HG03520 (cell line): ENCODE measurements around the gene OXSR1.

Source experiments
- ATAC-seq: cut with Tn5 transposase; IDR thresholded peaks from one replicate; pipeline ENCODE4 v1.9.1; 2021; ENCODE audit warnings: mild to moderate bottlenecking, moderate library complexity; ENCODE audit not compliant: unreplicated experiment

OXSR1 gene

DNA sequence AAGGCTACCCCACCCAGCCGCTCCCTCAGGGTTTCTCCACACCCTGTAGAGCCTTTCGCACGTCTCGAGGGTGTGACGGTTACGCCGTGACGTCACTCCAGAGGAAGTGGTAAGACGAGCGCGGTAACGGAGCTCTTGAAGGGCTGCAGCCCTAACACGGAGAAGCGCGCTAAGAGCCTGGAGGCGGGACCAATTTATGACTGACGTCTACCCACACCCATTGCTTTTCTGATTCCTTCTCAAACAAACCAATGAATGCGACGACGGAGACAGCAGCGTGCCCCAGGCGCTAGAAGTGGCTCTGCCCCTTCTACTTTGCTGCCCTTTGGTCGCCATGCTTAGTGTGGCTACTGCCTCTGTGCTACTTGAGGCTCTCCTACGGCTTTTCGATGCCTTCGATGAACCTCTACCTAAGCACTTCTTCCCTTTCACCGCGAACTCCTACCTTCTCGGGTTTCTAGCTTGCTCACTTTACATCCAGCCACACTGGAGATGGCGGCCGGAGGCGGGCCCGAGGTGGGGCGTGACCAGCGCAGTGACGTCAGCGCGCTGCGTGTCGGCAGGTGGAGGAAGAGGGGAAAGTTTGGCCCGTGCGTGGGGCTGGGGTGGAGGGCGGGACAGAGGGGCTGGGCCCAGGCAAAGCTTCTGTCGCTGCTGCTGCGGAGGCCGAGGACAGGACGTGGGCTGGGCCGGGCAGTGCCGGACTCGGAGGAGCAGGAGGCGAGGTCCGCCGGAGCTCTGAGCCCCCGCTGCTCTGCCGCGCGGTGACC, at the start of gene OXSR1:
Gene OXSR1, plus strand, starts transcription at position 586 of the 770 bp plus-strand sequence. CDS start 340 bp downstream, outside the sequence.
- peak; percentile 88 for ATAC-seq

GRCh38 chr3:38115645-38116427, 49.5 kb upstream of the OXSR1 start:
- ATAC-seq, result no peak

DNA sequence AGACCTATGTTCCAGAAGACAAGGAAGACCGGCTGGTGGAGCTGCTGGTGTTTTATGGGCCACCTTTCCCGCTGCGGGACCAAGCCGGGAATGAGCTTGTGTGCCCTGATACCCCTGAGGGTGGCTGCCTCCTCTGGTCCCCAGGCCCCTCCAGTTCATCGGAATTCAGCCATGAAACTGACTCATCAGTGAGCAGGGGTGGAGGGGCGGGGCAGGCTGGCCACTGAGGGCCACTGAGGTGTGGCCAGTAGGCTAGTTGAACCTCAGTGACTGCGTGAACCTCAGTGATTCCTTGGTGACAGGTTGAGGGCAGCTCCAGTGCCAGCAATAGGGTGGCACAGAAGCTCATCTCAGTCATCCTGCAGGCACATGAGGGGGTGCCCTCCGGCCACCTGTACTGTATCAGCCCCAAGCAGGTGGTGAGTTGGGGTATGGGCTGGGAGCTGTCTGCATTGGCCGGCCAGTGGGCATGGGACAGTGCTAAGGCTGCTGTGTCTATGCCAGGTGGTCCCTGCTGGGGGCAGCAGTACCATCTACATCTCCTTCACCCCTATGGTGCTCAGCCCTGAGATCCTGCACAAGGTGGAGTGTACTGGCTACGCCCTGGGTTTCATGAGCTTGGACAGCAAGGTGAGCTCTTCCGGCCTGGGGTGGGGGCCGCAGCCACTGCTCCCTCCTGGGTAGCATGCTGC, 48.7 kb upstream of the OXSR1 start:
- ATAC-seq, result no peak

- no peak for ATAC-seq
These were observed 48.1 kb upstream of the OXSR1 start for GRCh38 chr3:38117163-38117716.

DNA sequence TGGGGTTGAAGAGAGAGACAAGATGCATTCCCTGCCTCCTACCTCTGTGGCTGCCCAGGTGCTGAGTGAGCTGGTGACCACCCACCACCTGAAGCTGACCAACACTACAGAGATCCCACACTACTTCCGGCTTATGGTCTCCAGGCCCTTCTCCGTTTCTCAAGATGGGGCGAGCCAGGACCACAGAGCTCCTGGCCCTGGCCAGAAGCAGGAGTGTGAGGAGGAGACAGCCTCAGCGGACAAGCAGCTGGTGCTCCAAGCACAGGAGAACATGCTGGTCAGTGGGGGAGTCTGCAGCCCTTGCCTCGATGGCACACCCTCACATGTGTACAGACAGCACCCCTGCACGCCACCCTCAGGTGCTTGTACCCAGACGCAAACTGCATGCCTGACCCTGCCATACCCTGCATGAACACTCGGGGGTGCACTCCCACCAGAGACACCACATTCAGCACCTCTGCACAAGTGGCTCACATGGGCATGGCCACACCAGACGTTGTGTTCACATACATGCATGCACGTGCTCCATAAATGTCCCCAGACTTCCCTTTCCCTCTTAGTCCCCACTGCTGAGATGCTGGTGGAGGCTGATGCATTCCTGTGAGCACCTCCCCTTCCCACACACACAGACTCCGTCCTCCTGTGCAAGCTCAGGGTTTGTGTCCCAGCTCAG, 47.5 kb upstream of the OXSR1 start:
- peak; percentile 81 for ATAC-seq

GRCh38 chr3:38118421-38119247, 46.7 kb upstream of the OXSR1 start:
- ATAC-seq, result no peak

DNA sequence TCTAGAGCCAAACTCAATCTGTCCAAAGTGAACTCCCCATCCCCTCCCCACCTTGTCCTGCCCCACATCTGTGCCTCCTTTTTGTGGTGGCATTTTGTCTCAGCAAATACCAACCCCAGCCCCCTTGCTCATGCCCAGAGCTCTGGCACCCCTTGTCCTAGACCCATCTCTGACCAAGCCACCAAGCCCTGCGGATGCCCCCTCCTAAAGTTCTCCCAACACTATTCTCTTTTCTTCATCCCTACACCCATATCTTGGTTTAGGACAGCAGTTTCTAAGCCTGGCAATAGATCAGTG, 46.1 kb upstream of the OXSR1 start:
- ATAC-seq, result no peak

DNA sequence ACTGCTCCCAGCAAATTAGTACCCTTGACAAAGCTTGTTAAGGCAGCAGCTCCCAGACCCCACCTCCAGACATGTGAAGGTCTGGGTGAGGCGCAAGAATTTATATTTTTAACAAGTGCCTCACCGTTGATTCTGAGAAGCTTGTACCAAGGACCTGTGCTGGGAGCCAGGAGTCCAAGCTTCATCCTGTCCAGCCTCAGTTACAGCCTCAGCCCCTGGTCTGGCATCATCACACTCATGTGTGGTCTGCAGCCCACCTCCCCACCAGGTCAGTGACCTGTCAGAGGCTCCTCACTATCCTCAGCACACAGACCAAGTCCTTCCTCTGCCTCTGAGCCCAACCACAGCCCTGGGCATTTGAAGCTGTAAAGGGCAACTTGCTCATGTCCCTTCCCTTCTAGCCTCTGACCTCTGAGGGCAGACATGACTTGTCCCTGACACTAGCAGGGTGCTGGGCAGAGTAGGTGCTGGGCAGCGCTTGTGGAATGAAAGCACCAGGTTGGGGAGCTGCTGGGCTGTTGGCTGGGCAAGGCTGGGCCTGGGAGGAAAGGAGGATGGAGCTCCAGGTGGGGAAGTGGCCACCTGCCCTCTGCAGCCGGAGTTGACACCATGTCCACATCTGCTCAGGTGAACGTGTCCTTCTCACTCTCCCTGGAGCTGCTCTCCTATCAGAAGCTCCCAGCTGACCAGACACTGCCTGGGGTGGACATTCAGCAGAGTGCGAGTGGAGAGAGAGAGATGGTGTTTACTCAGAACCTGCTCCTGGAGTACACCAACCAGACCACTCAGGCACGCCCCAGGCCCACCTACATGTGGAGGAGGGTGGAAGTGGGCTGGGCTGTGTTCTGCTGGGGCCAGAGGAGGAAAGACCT, 45.3 kb upstream of the OXSR1 start:
- no peak for ATAC-seq

DNA sequence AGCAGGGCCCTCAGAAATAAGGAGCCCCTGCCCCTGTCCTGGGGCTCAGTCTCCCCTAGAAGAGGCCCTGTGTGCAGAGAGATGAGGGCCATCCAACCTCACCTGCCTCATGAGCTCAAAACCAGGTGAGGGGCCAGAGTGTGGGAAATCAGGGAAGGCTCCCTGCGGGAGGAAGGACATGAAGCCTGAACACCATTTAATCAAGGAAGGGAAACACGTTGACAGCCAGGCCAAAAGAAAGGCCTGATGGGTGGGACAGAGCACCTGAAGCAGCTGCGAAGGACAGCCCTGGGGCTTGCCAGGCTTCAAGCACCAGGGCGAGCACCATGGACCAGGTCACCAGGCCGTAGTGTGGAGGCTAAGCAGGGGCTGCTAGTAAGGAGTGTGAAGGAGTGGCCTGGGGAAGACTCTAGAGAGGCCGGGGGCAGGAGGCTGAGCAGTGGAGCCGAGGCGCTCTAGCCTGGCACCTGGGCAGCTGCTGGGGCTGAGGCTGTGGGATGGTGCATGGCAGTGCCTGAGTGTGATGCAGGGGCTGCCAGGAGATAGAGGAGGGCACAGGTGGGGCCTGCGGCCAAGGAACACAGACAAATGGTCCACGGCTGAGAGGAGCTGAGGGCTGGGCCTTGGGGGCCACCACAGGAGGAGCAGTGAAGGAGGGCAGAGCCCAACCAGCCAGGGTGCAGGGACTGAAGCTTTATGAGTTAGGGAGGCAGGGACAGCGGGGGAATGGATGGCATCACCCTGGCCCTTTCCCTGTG, 44.5 kb upstream of the OXSR1 start:
- no peak for ATAC-seq

GRCh38 chr3:38121451-38121831, 43.9 kb upstream of the OXSR1 start:
- no peak for ATAC-seq

DNA sequence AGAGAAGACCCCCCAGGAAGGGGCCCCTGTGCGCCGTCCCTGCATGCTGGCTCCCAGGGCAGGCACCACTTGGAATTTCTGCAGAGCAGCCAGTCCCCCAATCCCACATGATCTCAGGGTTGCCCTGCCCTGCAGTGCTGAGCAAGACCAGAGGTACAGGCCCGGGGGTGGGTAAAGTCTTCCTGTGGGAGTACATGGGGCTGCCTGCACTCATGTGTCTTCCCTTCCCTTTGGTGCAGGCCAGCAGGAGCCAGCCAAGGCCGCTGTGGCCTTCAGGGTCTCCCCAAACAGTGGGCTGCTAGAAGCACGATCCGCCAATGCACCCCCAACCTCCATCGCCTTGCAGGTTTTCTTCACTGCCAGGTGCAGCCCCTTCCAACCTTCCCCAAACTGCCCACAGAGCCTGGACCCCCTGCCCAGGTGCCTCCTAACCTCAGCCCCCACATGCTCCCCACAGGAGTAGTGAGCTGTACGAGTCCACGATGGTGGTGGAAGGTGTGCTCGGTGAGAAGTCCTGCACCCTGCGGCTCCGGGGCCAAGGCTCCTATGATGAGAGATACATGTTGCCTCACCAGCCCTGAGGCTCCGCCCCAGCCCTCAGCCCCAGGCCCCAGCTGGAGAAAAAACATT, 43.4 kb upstream of the OXSR1 start:
- no peak for ATAC-seq

GRCh38 chr3:38122712-38123290, 42.5 kb upstream of the OXSR1 start:
- no peak for ATAC-seq

GRCh38 chr3:38124324-38125122, 40.8 kb upstream of the OXSR1 start:
- ATAC-seq, result no peak

DNA sequence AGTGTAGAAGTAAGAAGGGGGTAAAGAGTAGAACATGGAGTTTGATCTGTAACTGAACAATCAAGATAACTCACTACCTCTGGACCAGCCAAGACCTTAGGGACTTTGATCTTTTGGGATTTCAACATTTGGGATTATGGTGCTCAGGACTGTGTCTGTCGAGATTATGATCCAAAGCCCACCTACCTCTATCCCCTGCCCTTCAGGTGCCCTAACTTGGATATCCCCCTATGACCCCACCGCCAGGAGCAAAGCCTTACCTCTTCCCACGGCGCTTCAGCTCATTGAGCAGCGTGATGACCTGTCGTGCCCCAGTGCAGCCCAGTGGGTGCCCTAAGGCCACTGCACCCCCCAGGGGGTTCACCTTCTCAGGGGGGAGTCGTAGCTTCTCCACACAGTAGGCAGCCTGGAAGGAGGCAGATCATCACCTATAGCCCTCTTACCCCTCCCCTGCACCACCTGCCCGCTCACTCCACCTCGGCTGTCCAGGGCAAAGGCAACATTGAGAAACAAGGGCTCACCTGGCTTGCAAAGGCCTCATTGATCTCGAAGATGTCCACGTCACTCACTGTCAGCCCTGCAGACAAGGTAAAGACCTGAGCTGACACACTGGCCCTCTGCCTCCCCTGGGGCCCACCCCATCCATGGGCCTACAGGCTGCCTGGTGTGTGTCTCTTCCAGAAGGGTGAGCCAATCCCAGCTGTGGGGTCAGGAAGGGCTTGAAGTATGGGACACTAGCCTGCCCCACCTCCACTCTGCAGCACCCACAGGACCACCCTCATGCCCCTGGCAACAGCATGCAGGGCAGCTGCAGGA, 39.8 kb upstream of the OXSR1 start:
- no peak for ATAC-seq

DNA sequence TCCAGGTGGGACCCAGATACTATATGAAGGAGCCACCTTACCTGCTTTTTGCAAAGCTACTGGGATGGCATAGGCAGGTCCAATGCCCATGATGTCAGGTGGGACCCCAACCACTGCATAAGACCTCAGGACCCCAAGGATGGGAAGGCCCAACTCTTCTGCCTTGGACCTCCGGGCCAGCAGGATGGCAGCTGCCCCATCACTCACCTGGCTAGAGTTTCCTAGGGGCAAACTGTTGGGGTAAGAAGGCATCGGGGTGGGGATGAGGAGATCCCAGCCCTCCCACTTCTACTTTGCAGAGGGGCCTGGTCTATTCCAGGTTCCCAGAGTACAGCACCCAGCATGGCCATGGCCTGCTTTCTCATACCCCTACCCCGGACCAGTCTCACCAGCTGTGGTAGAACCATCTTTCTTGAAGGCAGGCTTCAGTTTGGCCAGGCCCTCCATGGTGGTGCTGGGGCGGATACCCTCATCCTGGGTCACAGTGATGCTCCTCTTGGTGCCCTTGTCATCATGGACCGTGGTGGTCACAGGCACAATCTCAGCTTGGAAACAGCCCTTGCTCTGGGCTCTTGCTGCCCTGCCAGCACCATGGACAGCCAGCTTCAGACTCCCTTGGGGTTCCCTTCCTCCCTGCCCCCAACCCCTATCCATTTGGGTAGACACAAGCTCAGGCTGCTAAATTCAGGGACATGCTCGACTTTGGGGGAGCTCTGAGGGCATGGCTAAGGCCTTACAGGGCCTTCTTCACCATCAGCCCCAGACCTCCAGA, 39.0 kb upstream of the OXSR1 start:
- ATAC-seq, result no peak
